Eye (tissue), 1 donor: ENCODE data around the gene FIZ1.

Experiments
- DNase-seq: peaks from one replicate; pipeline ENCODE4 v3.0.0-alpha.2; 2015

The FIZ1 gene

GRCh38 chr19:55611983-55612645, 12.8 kb upstream of the FIZ1 start:
- no peak for DNase-seq

GRCh38 chr19:55611300-55611982, 12.1 kb upstream of the FIZ1 start:
- no peak for DNase-seq

- no peak for DNase-seq
These were observed 10.0 kb upstream of the FIZ1 start for GRCh38 chr19:55609326-55609725.

- DNase-seq: no peak
These were observed 7.5 kb upstream of the FIZ1 start for GRCh38 chr19:55606817-55607216.

GRCh38 chr19:55606471-55606787, 7.1 kb upstream of the FIZ1 start:
- no peak for DNase-seq

- DNase-seq: peak; percentile 93
These were observed 6.5 kb upstream of the FIZ1 start, which contains the start of gene ZNF865 for GRCh38 chr19:55605637-55606470. Gene ZNF865 (plus strand): TSS chr19:55605647. CDS start chr19:55613619, 7,972 bp downstream.

GRCh38 chr19:55605207-55605636, 5.9 kb upstream of the FIZ1 start:
- DNase-seq: peak; percentile 99

- no peak for DNase-seq
These were observed 4.4 kb upstream of the FIZ1 start for GRCh38 chr19:55603581-55604292.

GRCh38 chr19:55603115-55603514, 3.8 kb upstream of the FIZ1 start:
- no peak for DNase-seq

GRCh38 chr19:55602104-55603001, 3.0 kb upstream of the FIZ1 start:
- no peak for DNase-seq

- no peak for DNase-seq
These were observed 1.8 kb upstream of the FIZ1 start for GRCh38 chr19:55601084-55601483.

GRCh38 chr19:55600662-55601028, 1.3 kb upstream of the FIZ1 start:
- DNase-seq: no peak

GRCh38 chr19:55599842-55600661, 735 bp upstream of the FIZ1 start, which contains the start of gene ZNF524:
Gene ZNF524 (plus strand): TSS chr19:55600288. CDS start chr19:55602113, 1,825 bp downstream.
- peak; percentile 94 for DNase-seq

GRCh38 chr19:55598719-55599467, 424 bp downstream of the FIZ1 start:
- DNase-seq: peak; percentile 98

GRCh38 chr19:55598034-55598433, 1.3 kb downstream of the FIZ1 start:
- no peak for DNase-seq

GRCh38 chr19:55597501-55597921, 1.8 kb downstream of the FIZ1 start:
- no peak for DNase-seq

GRCh38 chr19:55596304-55596703, 3.0 kb downstream of the FIZ1 start:
- no peak for DNase-seq

- DNase-seq: no peak
These were observed 4.2 kb downstream of the FIZ1 start for GRCh38 chr19:55594996-55595545.

GRCh38 chr19:55593096-55593772, 6.1 kb downstream of the FIZ1 start:
- DNase-seq: no peak
